ENCODE results near the gene DCST2.

DNA sequence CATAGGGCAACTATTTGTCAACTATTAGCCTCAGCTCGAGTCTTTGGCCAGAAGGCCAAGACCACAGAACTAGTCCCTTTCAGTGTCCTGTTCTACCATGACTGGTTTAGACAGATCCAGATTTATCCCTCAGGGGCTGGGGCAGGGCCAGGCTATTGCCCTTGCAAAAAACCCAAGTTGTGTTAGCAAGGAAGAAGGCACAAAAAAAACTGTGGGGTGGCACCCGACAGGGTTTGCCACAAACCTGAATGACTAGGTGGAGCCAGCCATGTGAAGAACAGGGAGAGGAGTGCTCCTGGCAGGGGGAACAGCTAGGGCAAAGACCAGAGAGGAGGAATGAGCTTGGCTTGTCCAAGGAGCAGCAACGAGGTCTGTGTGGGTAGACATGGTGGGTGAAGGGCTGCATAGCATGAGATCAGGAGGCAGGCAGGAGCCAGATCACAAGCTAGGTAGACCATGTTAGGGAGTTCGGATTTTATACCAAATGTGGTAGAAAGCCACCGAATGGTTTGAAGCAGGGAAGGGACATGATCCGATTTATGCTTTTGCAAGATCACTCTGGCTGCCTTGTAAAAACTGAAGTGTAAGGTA lies 4.4 kb upstream of the DCST2 start:
- TF ChIP-seq, protein P1, sequence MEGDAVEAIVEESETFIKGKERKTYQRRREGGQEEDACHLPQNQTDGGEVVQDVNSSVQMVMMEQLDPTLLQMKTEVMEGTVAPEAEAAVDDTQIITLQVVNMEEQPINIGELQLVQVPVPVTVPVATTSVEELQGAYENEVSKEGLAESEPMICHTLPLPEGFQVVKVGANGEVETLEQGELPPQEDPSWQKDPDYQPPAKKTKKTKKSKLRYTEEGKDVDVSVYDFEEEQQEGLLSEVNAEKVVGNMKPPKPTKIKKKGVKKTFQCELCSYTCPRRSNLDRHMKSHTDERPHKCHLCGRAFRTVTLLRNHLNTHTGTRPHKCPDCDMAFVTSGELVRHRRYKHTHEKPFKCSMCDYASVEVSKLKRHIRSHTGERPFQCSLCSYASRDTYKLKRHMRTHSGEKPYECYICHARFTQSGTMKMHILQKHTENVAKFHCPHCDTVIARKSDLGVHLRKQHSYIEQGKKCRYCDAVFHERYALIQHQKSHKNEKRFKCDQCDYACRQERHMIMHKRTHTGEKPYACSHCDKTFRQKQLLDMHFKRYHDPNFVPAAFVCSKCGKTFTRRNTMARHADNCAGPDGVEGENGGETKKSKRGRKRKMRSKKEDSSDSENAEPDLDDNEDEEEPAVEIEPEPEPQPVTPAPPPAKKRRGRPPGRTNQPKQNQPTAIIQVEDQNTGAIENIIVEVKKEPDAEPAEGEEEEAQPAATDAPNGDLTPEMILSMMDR (IDR thresholded peaks at IDR 0.05), result no peak
- TF ChIP-seq POLR2A (IDR thresholded peaks at IDR 0.05), result no peak
